Duodenal mucosa (tissue), 2 donors: ENCODE data around the gene SPRY4.
"Not testable (repeated sequence)": the region's sequence is repeated elsewhere in the genome, so short reads cannot be mapped to it uniquely, and the experiment has no call there.

Source experiments
- H3K27ac ChIP-seq: one replicate; pipeline ENCODE4 v1.7.0; 2013; ENCODE audit warnings: low read depth, low read length
- H3K27me3 ChIP-seq, 2 donors: one replicate each; pipeline ENCODE4 v1.7.0; 2013; ENCODE audit warnings: low read length in 2 of 2, control low read depth in 1 of 2; ENCODE audit not compliant: insufficient read depth in 2 of 2, control insufficient read depth in 1 of 2
- H3K36me3 ChIP-seq, 2 donors: one replicate each; pipeline ENCODE4 v1.7.0; 2013; ENCODE audit warnings: low read length in 2 of 2, control low read depth in 1 of 2; ENCODE audit not compliant: insufficient read depth in 2 of 2, control insufficient read depth in 1 of 2
- H3K4me1 ChIP-seq, 2 donors: one replicate each; pipeline ENCODE4 v1.7.0; 2013; ENCODE audit warnings: low read length in 2 of 2, control low read depth in 1 of 2; ENCODE audit not compliant: insufficient read depth in 2 of 2, control insufficient read depth in 1 of 2
- H3K4me3 ChIP-seq, 2 donors: one replicate each; pipeline ENCODE4 v1.7.0; 2013; ENCODE audit warnings: low read length in 2 of 2, low read depth in 1 of 2
- H3K9ac ChIP-seq, 2 donors: one replicate each; pipeline ENCODE4 v1.7.0; 2013; ENCODE audit warnings: low read length in 2 of 2, low read depth in 1 of 2
- H3K9me3 ChIP-seq, 2 donors: one replicate each; pipeline ENCODE4 v1.7.0; 2013; ENCODE audit warnings: low read length in 2 of 2, control low read depth in 1 of 2; ENCODE audit not compliant: control insufficient read depth in 1 of 2

The SPRY4 gene

DNA sequence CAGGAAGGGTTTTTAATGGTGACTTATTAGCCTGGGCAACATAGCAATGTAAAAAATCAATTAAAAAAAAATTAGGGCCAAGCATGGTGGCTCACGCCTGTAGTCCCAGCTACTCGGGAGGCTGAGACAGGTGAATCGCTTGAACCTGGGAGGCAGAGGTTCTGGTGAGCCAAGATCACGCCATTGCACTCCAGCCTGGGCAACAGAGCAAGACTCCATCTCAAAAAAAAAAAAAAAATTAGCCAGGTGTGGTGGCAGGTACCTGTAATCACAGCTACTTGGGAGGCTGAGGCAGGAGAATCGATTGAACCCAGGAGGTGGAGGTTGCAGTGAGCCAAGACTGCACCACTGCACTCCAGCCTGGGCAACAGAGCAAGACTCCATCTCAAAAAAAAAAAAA lies 27.0 kb downstream of the SPRY4 start:
- H3K36me3 ChIP-seq, H3K27ac ChIP-seq, H3K9me3 ChIP-seq, H3K27me3 ChIP-seq, H3K9ac ChIP-seq, H3K4me3 ChIP-seq: not testable (repeated sequence)
- peaks cover 13 to 18% of the 10 kb centered on the region in 2 donors for H3K4me1 ChIP-seq

DNA sequence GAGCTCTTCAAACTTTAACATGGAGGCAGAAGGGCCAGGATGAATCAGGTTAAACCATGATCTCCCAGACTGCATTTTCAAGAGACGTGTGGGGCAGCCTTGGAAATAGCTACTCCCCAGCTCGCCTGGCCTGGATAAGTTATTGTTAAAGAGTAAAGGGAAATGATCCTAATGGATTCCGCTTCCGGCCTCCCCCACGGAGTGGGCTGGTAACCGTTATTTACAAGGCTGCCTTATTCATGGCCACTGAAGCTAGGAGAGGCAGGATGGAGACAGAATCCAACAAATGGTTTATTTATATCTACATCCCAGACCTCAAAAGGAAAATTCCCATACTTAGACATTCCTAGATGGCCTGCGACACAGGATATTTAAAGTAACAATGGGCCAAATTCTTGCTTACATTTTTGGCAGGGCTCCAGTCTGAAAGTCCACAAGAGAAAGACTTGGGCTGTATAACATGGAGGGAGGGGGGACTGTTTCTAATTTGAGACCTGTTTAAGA lies 27.9 kb downstream of the SPRY4 start:
- no peaks in the 10 kb centered on the region for H3K27me3 ChIP-seq
- H3K4me3 ChIP-seq: no peak overlapping the region
- no peaks in the 10 kb centered on the region for H3K9me3 ChIP-seq
- no peaks in the 10 kb centered on the region for H3K36me3 ChIP-seq
- H3K4me1 ChIP-seq: peaks cover 9 to 14% of the 10 kb centered on the region in 2 donors
- H3K27ac ChIP-seq: no peak overlapping the region
- no peak overlapping the region for H3K9ac ChIP-seq

DNA sequence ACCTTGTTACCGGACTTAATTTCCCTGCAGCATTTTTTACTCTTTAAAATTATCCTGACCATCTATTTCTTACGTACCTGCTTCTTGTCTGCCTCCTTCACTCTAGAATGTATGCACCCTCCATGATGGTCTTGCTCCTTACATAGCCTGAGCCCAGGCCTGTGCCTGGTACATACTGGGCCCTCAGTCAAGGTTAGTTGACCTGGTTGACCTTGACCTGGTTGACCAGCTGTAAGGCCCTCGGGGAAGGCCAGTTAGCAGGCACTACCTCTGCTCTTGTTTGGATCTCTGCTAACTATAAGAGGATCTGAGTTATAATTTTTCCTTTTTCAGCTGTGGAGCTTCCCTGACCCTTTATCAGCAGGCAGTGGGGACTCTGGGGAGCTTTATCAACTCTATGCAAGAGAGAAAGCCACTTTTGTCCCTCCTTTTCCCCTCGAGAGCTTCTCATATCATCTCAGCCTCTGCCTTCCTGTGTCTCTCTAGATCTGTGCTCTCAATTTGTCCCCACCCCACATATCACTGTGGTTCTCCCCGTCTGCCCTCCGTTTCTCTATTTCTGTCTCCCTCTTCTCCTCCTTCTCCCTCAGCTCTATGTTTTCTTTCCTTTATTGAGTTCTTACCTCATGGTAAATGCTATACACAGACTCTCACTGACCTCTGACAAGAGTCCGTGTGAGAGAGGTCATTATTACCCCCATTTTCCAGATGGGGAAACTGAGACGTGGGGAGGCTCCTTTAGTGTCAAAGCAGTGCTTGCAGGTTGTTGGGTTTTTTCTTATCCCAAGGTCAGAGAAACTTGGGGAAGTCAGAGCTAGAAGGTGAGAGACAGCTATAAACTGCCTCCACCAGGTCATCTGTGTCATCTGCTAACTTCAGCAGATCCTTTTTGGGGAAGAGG lies 28.6 kb downstream of the SPRY4 start:
- Histone ChIP-seq H3K27me3 (no peaks in the 10 kb centered on the region), H3K36me3 (no peaks in the 10 kb centered on the region), H3K4me1 (peaks cover 2 to 7% of the 10 kb centered on the region in 2 donors), H3K9me3 (no peaks in the 10 kb centered on the region), H3K4me3 (no peak overlapping the region), H3K27ac (no peak overlapping the region), H3K9ac (no peak overlapping the region)

DNA sequence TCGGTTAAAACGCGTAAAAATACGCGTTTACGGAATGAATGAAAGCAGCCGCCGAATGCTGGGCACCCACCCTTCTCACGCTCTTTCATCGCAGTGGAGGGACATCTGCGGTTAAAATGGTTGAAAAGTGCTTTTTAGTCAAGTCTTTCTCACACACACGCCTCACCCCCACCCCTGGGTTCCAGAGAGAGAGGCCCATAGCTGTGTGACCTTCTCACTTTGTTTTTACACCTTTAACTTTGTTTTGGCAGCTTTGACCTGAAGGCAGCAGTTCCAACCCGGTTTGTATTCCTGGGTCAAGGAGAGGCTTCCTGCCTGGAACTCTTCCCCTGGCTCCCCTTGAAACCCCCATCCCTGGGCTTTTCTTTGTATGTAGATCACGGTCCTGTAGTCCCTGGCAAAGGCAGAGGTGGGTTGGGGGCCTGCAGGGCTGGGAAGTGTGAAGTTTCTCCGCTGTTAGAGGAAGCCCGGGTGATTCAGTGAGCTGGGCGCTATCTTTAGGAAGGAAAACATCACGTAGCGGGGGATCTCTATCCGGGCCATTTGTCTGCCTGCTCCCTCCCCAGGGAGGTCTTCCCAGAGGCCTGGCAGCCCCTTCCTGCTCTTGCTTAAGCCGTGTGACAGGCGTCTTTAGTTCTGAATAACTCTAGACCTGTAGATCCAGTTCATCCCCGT lies 29.6 kb downstream of the SPRY4 start:
- no peaks in the 10 kb centered on the region for H3K36me3 ChIP-seq
- H3K27ac ChIP-seq: no peak overlapping the region
- peaks cover 0 to 5% of the 10 kb centered on the region in 2 donors for H3K4me1 ChIP-seq
- no peaks in the 10 kb centered on the region for H3K9me3 ChIP-seq
- H3K27me3 ChIP-seq: no peaks in the 10 kb centered on the region
- no peak overlapping the region for H3K4me3 ChIP-seq
- no peak overlapping the region for H3K9ac ChIP-seq

DNA sequence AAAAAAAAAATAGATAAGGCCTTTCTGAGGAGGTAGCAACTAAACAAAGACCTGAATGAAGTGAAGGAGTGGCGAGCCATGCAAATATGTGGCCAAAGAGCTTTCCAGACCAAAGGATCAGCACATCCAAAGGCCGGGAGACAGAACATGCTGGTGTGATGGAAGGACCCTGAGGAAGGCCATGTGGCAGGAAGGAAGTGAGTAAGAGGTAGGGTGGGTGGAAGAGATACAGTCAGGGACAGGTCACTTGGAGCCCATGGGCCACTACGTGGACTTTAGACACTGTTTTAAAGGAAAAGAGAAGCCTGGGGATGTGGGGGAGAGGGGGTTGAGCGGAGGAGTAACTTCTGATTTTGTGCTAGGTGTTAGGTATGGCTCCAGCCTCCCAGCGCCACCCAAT lies 31.3 kb downstream of the SPRY4 start:
- Histone ChIP-seq H3K36me3 (no peaks in the 10 kb centered on the region), H3K27ac (no peak overlapping the region), H3K9me3 (no peaks in the 10 kb centered on the region), H3K27me3 (no peaks in the 10 kb centered on the region), H3K9ac (no peak overlapping the region), H3K4me3 (no peak overlapping the region), H3K4me1 (no peaks in the 10 kb centered on the region)

DNA sequence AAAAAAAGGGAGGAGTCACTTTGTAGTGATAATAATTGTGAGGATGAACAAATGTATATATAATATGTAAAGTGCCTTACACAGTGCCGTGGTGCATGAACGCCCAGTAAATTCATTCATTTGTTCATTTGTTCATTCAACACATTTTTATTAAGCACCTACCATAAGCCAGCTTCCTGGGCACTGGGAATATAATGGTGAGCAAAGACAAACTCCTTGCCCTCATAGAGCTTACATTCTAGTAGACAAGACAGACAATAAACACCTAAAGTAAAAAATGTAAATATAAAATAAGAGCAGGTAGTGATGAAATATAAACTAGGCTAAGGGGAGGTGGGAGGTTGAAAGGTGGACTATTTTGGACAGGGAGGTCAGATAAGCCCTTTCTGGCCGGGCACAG lies 32.0 kb downstream of the SPRY4 start:
- H3K9ac ChIP-seq: no peak overlapping the region
- H3K27ac ChIP-seq: no peak overlapping the region
- no peaks in the 10 kb centered on the region for H3K27me3 ChIP-seq
- no peak overlapping the region for H3K4me3 ChIP-seq
- peaks cover 2 to 4% of the 10 kb centered on the region in 2 donors for H3K4me1 ChIP-seq
- H3K9me3 ChIP-seq: no peaks in the 10 kb centered on the region
- no peaks in the 10 kb centered on the region for H3K36me3 ChIP-seq

DNA sequence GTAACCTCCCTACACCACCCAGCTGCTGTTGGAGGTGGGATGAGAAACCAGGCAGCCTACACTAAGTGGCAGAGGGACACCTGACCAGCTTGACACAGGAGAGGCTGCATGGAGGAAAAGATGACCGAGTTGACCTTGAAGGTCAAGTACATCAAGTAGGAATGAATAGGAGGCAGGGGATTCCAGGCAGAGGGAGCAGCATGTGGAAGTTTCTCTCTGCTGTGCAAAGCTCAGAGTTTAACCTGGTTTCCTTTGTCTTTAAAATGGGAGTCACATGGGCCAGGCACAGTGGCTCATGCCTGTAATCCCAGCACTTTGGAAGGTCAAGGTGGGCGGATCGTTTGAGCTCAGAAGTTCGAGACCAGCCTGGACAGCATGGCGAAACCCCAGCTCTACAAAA lies 32.6 kb downstream of the SPRY4 start:
- H3K36me3 ChIP-seq: no peaks in the 10 kb centered on the region
- no peaks in the 10 kb centered on the region for H3K9me3 ChIP-seq
- H3K9ac ChIP-seq: no peak overlapping the region
- H3K4me3 ChIP-seq: no peak overlapping the region
- H3K27ac ChIP-seq: no peak overlapping the region
- peaks cover 8 to 10% of the 10 kb centered on the region in 2 donors for H3K4me1 ChIP-seq
- no peaks in the 10 kb centered on the region for H3K27me3 ChIP-seq

DNA sequence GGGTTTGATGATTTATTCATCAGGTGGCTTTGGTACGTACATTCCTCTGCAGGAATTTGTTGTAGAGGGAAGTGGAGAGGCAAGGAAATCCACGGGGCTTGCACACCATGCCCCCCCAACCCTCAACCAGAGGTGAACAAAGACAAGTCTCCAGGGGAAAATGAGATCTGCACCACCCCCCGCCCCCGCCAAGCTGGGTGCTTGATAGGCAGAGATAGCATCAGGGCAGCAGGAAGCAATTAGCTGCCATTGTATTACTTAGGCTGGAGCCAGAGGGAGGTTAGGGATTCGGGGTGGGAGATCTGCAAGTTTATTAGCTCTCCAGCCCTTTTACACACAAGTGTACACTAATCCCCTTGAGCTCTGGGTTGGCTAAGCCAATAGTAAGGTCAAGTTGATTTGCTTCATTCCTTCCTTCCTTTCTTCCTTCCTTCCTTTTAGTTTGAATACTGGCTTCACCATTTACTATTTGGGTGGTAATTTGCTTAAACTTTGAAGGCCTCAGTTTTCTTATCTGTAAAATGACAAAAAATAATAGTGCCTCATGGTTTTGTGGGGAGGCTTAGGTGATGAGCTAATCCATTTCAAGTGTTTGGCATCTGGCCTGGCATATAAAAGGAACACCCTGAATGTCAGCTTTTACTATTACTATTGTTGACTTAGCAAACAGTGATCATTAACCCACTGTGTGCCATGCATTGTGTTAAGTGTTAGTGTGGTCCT lies 34.1 kb downstream of the SPRY4 start:
- no peaks in the 10 kb centered on the region for H3K9me3 ChIP-seq
- H3K4me1 ChIP-seq: peaks cover 13 to 14% of the 10 kb centered on the region in 2 donors
- H3K4me3 ChIP-seq: no peak overlapping the region
- no peak overlapping the region for H3K27ac ChIP-seq
- H3K9ac ChIP-seq: no peak overlapping the region
- no peaks in the 10 kb centered on the region for H3K36me3 ChIP-seq
- H3K27me3 ChIP-seq: no peaks in the 10 kb centered on the region

DNA sequence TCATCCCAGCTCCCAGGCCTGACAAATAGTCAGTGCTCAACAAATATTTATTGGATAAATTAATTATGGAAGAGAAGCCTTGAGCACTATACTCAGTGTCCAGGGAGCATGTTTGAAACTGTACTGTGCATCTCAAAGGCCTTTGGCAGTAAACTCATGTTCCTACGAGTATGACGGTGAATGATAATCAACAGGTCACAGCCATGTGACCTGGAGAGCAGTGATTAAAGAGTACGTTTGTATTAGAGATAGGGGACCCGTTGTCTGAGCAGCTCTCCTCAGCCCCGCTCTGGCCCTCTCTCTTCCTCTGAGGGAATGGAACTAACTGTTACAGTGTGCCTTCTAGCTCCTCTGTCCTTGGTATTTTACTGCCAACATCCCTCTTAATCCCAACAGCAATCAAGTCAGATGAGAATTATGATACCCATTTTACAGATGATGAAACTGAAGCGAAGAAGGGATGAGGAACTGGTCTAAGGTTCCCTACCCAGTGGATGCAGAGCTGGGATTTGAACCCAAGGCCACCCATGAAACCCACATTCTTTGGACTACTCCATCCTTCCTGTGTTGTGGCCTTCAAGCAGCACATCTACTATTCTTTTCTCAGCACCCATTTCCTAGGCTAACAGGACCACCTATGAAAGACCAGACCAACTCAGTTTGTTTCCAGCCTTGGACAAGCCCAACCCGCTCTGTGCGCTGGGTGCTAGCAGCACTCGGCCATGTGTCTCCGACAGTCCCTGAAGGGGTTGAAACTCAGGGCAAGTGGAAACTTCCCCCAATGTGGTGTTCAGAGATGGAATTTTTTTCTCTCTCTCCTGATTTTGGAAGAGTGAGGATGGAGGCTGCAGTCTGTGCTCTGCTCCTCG lies 34.9 kb downstream of the SPRY4 start:
- Histone ChIP-seq H3K4me3 (no peak overlapping the region), H3K27ac (no peak overlapping the region), H3K9ac (no peak overlapping the region), H3K4me1 (peaks cover 13 to 14% of the 10 kb centered on the region in 2 donors), H3K9me3 (no peaks in the 10 kb centered on the region), H3K36me3 (no peaks in the 10 kb centered on the region), H3K27me3 (no peaks in the 10 kb centered on the region)
